Measurements from ENCODE around the gene PRKCE.

Gene PRKCE

DNA sequence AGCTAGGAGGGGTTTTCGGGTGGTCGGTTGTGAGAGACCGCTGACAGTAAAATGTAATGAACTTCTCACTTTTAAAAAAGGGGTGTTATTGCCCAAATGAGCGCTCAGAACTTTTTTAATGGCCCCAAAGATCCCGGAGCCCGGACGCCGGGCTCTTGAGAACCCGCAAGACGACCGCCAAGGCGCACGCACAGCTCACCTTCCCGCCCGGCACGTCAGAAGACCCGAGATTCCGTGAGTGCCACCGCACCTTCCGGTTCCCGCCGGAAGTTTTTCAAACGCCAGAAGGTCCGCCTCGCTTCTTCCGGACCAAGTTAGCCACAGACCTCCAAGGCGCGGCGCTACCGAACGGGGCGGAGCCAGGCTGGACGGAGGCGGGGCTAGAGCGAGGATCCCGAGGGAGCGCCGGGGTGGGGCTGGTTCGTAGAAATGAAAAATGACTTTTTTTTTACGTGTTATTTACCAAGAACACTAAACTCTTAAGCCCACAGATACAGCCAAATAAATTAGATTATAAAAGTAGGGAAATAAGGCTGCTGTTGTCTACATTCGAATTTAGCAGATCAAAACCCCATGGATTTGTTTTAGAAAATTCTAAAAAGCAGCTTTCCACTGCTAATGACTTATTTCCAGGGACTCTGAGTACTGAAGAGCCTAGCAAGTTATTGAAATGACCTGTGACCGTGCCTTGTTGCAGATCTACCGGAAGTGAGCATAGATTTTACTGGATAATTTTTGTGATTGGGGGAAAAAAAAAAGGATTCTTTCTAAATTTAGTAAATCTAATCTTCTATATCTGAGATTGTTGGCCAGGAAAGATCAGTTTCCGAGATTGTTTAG is 40.2 kb upstream of the PRKCE start, which contains the start of gene SRBD1:
Gene SRBD1 (minus strand): TSS at position 248 of the 840 bp plus-strand sequence. CDS start 5,826 bp downstream, outside the sequence.
- H3K4me3 ChIP-seq (ENCODE audit: low read depth, low read length), result peak within 1 kb of the TSS; percentile 68
- TF ChIP-seq, protein P1, sequence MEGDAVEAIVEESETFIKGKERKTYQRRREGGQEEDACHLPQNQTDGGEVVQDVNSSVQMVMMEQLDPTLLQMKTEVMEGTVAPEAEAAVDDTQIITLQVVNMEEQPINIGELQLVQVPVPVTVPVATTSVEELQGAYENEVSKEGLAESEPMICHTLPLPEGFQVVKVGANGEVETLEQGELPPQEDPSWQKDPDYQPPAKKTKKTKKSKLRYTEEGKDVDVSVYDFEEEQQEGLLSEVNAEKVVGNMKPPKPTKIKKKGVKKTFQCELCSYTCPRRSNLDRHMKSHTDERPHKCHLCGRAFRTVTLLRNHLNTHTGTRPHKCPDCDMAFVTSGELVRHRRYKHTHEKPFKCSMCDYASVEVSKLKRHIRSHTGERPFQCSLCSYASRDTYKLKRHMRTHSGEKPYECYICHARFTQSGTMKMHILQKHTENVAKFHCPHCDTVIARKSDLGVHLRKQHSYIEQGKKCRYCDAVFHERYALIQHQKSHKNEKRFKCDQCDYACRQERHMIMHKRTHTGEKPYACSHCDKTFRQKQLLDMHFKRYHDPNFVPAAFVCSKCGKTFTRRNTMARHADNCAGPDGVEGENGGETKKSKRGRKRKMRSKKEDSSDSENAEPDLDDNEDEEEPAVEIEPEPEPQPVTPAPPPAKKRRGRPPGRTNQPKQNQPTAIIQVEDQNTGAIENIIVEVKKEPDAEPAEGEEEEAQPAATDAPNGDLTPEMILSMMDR (IDR thresholded peaks at IDR 0.05; ENCODE audit: borderline replicate concordance, insufficient read depth, low read depth, low read length), result no peak

DNA sequence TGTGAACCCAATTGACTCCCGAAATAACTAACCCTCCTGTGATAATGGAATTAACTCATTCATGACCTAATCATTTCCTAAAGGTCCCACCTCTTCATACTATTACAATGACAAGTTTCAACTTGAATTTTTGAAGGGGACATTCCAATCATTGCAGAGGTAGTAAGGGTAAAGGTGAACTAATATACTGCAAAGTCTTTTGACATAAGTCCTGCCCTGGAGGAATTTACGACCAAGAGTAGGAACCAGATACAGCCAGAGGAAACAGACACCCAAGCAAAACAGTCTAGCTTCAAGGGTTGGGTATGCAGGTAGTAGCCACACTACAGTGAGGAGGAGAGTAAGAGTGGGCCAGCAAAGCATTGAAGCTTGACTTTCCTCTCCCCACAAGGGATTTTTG is 39.2 kb upstream of the PRKCE start:
- H3K4me3 ChIP-seq (ENCODE audit: low read depth, low read length), result no peak overlapping the region
- TF ChIP-seq, protein P1 (IDR thresholded peaks at IDR 0.05; ENCODE audit: borderline replicate concordance, insufficient read depth, low read depth, low read length), result no peak

DNA sequence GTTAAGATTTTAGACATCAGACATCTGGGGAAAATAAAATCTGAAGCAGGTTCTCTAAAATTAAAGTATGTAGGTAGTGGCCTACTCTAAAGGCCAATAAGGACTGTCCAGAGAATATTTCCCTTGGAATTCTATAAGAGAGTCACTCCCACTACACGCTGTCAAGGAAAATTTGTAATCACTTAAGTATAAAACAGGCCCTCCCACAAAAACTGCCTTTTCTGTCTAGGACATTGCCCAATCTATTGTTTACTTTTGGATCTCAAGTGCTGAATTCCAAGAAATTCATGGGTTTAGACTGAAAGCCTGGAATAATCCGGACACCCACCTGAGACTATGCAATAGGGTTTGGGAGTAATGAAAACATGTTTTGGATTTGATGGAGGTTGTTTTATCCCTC is 38.7 kb upstream of the PRKCE start:
- TF ChIP-seq, protein P1 (IDR thresholded peaks at IDR 0.05; ENCODE audit: borderline replicate concordance, insufficient read depth, low read depth, low read length), result no peak

DNA sequence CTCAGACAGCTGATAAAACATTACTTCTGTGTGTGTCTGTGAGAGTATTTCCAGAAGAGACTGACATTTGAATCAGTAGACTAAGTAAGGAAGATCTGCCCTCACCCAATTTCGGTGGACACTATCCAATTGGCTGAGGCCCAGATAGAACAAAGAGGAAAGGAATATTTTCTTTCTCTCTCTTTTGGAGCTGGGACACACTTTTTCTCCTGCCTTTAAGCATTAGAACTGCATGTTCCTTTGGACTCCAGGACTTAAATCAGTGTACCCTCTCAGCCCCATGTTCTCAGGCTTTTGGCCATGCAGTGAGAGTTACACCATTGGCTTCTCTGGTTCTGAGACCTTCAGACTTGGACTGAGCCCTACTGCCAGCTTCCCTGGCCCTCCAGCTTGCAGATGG is 37.1 kb upstream of the PRKCE start:
- TF ChIP-seq, protein P1 (IDR thresholded peaks at IDR 0.05; ENCODE audit: borderline replicate concordance, insufficient read depth, low read depth, low read length), result no peak

More for the DNA sequence above, 38.7 kb upstream of the PRKCE start:
- H3K4me3 ChIP-seq (ENCODE audit: low read depth, low read length), result no peak overlapping the region

GRCh38 chr2:45614871-45615415 is 36.5 kb upstream of the PRKCE start:
- TF ChIP-seq, protein P1 (IDR thresholded peaks at IDR 0.05; ENCODE audit: borderline replicate concordance, insufficient read depth, low read depth, low read length), result no peak
- no peak overlapping the region for H3K4me3 ChIP-seq (ENCODE audit: low read depth, low read length)

More for the DNA sequence above, 37.1 kb upstream of the PRKCE start:
- H3K4me3 ChIP-seq (ENCODE audit: low read depth, low read length), result no peak overlapping the region

DNA sequence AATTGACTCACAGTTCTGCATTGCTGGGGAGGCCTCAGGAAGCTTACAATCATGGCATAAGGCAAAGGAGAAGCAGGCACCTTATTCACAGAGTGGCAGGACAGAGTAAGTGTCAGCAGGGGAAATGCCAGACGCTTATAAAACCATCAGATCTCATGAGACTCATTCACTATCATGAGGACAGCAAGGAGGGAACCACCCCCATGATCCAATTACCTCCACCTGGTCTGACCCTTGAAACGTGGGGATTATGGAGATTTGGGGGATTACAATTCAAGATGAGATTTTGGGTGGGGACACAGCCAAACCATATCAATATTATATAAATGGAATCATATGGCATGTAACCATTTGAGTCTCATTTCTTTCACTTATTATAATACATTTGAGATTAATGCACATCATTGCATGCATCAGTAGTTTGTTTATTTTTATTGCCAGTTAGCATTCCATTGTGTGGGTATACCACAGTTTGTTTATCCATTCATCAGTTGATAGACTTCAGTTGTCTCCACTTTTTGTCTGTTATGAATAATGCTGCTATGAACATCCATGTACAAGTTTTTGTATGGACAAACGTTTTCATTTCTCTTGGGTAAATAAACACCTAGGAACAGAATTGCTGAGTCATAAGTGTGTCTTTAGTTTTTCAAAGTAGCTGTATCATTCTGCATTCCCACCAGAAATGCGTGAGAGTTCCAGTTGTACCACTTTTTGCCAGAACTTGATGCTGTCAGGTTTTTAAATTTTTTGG is 34.6 kb upstream of the PRKCE start:
- TF ChIP-seq, protein P1 (IDR thresholded peaks at IDR 0.05; ENCODE audit: borderline replicate concordance, insufficient read depth, low read depth, low read length), result no peak
- no peak overlapping the region for H3K4me3 ChIP-seq (ENCODE audit: low read depth, low read length)
